Colonic mucosa (tissue), 4 donors: ENCODE data around the gene ARHGEF12. TPM values are rescaled to one million over a fixed set of nuclear protein-coding genes. Genes with fewer than 3 reads are reported as not detected.

ENCODE experiments used
- DNase-seq: peaks from one replicate; pipeline ENCODE4 v3.0.0-alpha.2; 2020
- H3K27ac ChIP-seq: fragments of 200-600 bp; one replicate; pipeline ENCODE4 v1.8.0; 2021
- H3K27me3 ChIP-seq: fragments of 200-600 bp; one replicate; pipeline ENCODE4 v1.8.0; 2021
- H3K36me3 ChIP-seq: fragments of 200-600 bp; one replicate; pipeline ENCODE4 v1.8.0; 2021
- H3K4me1 ChIP-seq: fragments of 200-600 bp; one replicate; pipeline ENCODE4 v1.8.0; 2021; ENCODE audit warnings: mild to moderate bottlenecking
- H3K4me3 ChIP-seq: fragments of 200-600 bp; one replicate; pipeline ENCODE4 v1.8.0; 2021
- H3K9ac ChIP-seq, 2 donors: one replicate each; pipeline ENCODE4 v1.7.0; 2013; ENCODE audit warnings: control low read depth in 2 of 2, low read depth in 2 of 2, low read length in 2 of 2
- H3K9me3 ChIP-seq: fragments of 200-600 bp; one replicate; pipeline ENCODE4 v1.8.0; 2021
- CTCF ChIP-seq: fragments of 200-600 bp; IDR thresholded peaks from one replicate; pipeline ENCODE4 v1.8.0; 2022; ENCODE audit warnings: antibody characterized with exemption, mild to moderate bottlenecking
- intact Hi-C: fragments of 100-400 bp; cut with DNase I; formaldehyde crosslinking; loops from one replicate; pipeline ENCODE4 v1.14.1; 2022
- total RNA-seq, 2 donors: library from RNA; stranded (reverse); fragmentation: NEBNext Ultra II Directional in 1 of 2; extraction: Animal tissue kit (Norgen Biotek cat#: 25700) in 1 of 2; gene quantifications; one replicate each; pipeline ENCODE4 v1.2.1, GENCODE V29; 2021
- donor health status: healthy.
- donor health status: DM: no; HTN: no; CAD: no.
- donor health status: DM: no; HTN: no; CAD: no.

Gene ARHGEF12
- total RNA-seq, 2 donors from 2014 or later, result 66.7 to 103 TPM

GRCh38 chr11:120383518-120384155, 47.4 kb downstream of the ARHGEF12 start:
- Histone ChIP-seq H3K27ac (no peak overlapping the region), H3K36me3 (no peaks in the 10 kb centered on the region), H3K9ac (no peak overlapping the region), H3K9me3 (no peaks in the 10 kb centered on the region), H3K4me3 (no peak overlapping the region), H3K4me1 (no peaks in the 10 kb centered on the region), H3K27me3 (no peaks in the 10 kb centered on the region)
- no peak for TF ChIP-seq CTCF
- no peak for DNase-seq
- intact Hi-C loops, result no loop called here

- H3K4me1 ChIP-seq, result no peaks in the 10 kb centered on the region
- no peaks in the 10 kb centered on the region for H3K27me3 ChIP-seq
- H3K36me3 ChIP-seq, result no peaks in the 10 kb centered on the region
Measured at GRCh38 chr11:120384476-120384875, 48.3 kb downstream of the ARHGEF12 start.

GRCh38 chr11:120385110-120385509, 48.9 kb downstream of the ARHGEF12 start:
- Histone ChIP-seq H3K36me3 (no peaks in the 10 kb centered on the region), H3K4me1 (no peaks in the 10 kb centered on the region), H3K27ac (no peak overlapping the region), H3K9ac (no peak overlapping the region), H3K4me3 (no peak overlapping the region), H3K9me3 (no peaks in the 10 kb centered on the region), H3K27me3 (no peaks in the 10 kb centered on the region)
- DNase-seq, result no peak
- no peak for TF ChIP-seq CTCF
- intact Hi-C loops, result no loop called here

More at GRCh38 chr11:120384476-120384875, 48.3 kb downstream of the ARHGEF12 start:
- Histone ChIP-seq H3K9ac (no peak overlapping the region), H3K9me3 (no peaks in the 10 kb centered on the region), H3K4me3 (no peak overlapping the region), H3K27ac (no peak overlapping the region)
- intact Hi-C loops, result no loop called here
- no peak for DNase-seq
- TF ChIP-seq CTCF, result no peak

GRCh38 chr11:120385655-120386054, 49.4 kb downstream of the ARHGEF12 start:
- H3K9ac ChIP-seq, result no peak overlapping the region
- intact Hi-C loops, result no loop called here
- H3K27ac ChIP-seq, result no peak overlapping the region
- H3K36me3 ChIP-seq, result no peaks in the 10 kb centered on the region
- no peaks in the 10 kb centered on the region for H3K9me3 ChIP-seq
- no peak for DNase-seq
- H3K4me3 ChIP-seq, result no peak overlapping the region
- no peaks in the 10 kb centered on the region for H3K4me1 ChIP-seq
- TF ChIP-seq CTCF, result no peak
- H3K27me3 ChIP-seq, result no peaks in the 10 kb centered on the region

- no peak for DNase-seq
- intact Hi-C loops, result no loop called here
- Histone ChIP-seq H3K9me3 (no peaks in the 10 kb centered on the region), H3K27ac (no peak overlapping the region), H3K27me3 (no peaks in the 10 kb centered on the region), H3K4me1 (peaks cover 4% of the 10 kb centered on the region), H3K9ac (no peak overlapping the region), H3K4me3 (no peak overlapping the region), H3K36me3 (no peaks in the 10 kb centered on the region)
- no peak for TF ChIP-seq CTCF
Measured at GRCh38 chr11:120386318-120386717, 50.1 kb downstream of the ARHGEF12 start.
